K562 (cell line): ENCODE data around the gene WNT6. TPM values are rescaled to one million over a fixed set of nuclear protein-coding genes. Genes with fewer than 3 reads are reported as not detected.

Source experiments
- ATAC-seq: fragments of 200-7000 bp; cut with Tn5 transposase; 3 replicates; pipeline ENCODE4 v1.9.1; 2020; ENCODE audit warnings: moderate library complexity
- BruUV-seq: library from RNA; stranded (reverse); fragments of 400-500 nt; replicated peaks from 2 replicates; lab custom pipeline; 2021; lab: Mats Ljungman, UMichigan
- CTCF ChIA-PET: fragments of 300-600 bp; formaldehyde crosslinking; extraction: SDS; loops from one replicate; lab custom pipeline; 2021; ENCODE audit warnings: low intra/inter-chr PET ratio; lab: Yijun Ruan, JAX
- POLR2A ChIA-PET: fragments of 300-600, 350-650 bp; sonication (Branson Sonifier 250); formaldehyde crosslinking; extraction: SDS; loops from one replicate; lab custom pipeline; 2021; ENCODE audit warnings: antibody characterized with exemption, inconsistent platforms; lab: Yijun Ruan, JAX
- DNase-seq, 4 experiments: peaks; one replicate each; pipeline versions ENCODE4 v3.0.0 to v3.0.0-alpha.2; 2011 to 2018; ENCODE audit warnings: low spot score in 3 of 4, mixed read lengths in 3 of 4; ENCODE audit errors: extremely low read depth in 1 of 4
- FAIRE-seq: peaks from 2 replicates; lab custom pipeline; 2011; peaks lifted over from hg19 to GRCh38; lab: Jason Lieb, UNC
- H2AFZ ChIP-seq: 2 replicates; pipeline ENCODE4 v1.6.0; 2011; ENCODE audit warnings: low read depth, low read length, control low read depth, inconsistent platforms
- H3K27ac ChIP-seq: fragments of 200-600 bp; 3 replicates; pipeline ENCODE4 v1.8.0; 2011; ENCODE audit warnings: low read depth, mild to moderate bottlenecking, control low read depth, inconsistent platforms, low read length, moderate library complexity, mixed read lengths; ENCODE audit errors: extremely low read depth
- H3K27me3 ChIP-seq, 2 experiments: fragments of 300-600 bp in 1 of 2; 2 replicates in 1 of 2; 3 replicates in 1 of 2; pipeline versions ENCODE4 v1.6.0 to v1.8.0; 2011; ENCODE audit warnings: inconsistent platforms in 2 of 2, low read length in 2 of 2, mild to moderate bottlenecking in 1 of 2, mixed read lengths in 1 of 2, moderate library complexity in 1 of 2; ENCODE audit not compliant: control insufficient read depth in 2 of 2, insufficient read depth in 2 of 2
- H3K36me3 ChIP-seq: fragments of 300-600 bp; 3 replicates; pipeline ENCODE4 v1.8.0; 2011; ENCODE audit warnings: mild to moderate bottlenecking, low read length, inconsistent platforms; ENCODE audit not compliant: control insufficient read depth, insufficient read depth
- H3K4me1 ChIP-seq, 2 experiments: fragments of 200-600 bp in 1 of 2; replicated peaks in 1 of 2; 2 replicates in 1 of 2; 3 replicates in 1 of 2; pipeline versions ENCODE4 v1.5.1 to v1.8.0; 2011; ENCODE audit warnings: inconsistent platforms in 2 of 2, low read length in 2 of 2, mild to moderate bottlenecking in 1 of 2, mixed read lengths in 1 of 2, moderate library complexity in 1 of 2; ENCODE audit not compliant: control insufficient read depth in 2 of 2, insufficient read depth in 2 of 2
- H3K4me2 ChIP-seq: 2 replicates; pipeline ENCODE4 v1.6.1; 2011; ENCODE audit warnings: low read length, control low read depth, inconsistent platforms, mixed read lengths; ENCODE audit not compliant: insufficient read depth
- H3K4me3 ChIP-seq: fragments of 200-600 bp; sonication (generic), shearing (Covaris generic); 2 replicates; pipeline ENCODE4 v1.5.1; 2016; ENCODE audit warnings: control low read depth, inconsistent platforms
- H3K79me2 ChIP-seq: fragments of 200-600 bp; 3 replicates; pipeline ENCODE4 v1.8.0; 2011; ENCODE audit warnings: low read length, inconsistent platforms; ENCODE audit not compliant: control insufficient read depth, insufficient read depth
- H3K9ac ChIP-seq, 2 experiments: 2 replicates each; pipeline versions ENCODE4 v1.6.0 to v1.6.1; 2011; ENCODE audit warnings: low read depth in 2 of 2, low read length in 2 of 2, control low read depth in 1 of 2, inconsistent platforms in 1 of 2, mild to moderate bottlenecking in 1 of 2, mixed read lengths in 1 of 2; ENCODE audit not compliant: insufficient read depth in 1 of 2
- H3K9me1 ChIP-seq: one replicate; pipeline ENCODE4 v1.6.0; 2011; ENCODE audit warnings: inconsistent platforms, mild to moderate bottlenecking, low read length, moderate library complexity; ENCODE audit not compliant: control insufficient read depth, insufficient read depth
- H3K9me3 ChIP-seq: replicated peaks from 2 replicates; pipeline ENCODE4 v1.5.1; 2011; ENCODE audit warnings: low read depth, low read length, inconsistent platforms; ENCODE audit not compliant: control insufficient read depth, insufficient read depth
- H4K20me1 ChIP-seq: replicated peaks from 2 replicates; pipeline ENCODE4 v1.6.1; 2011; ENCODE audit warnings: low read length, inconsistent platforms, mixed read lengths; ENCODE audit not compliant: control insufficient read depth, insufficient read depth
- BACH1 ChIP-seq: fragments of 200-800 bp; sonication (Bioruptor generic); IDR thresholded peaks from 2 replicates; pipeline ENCODE4 v1.6.1; 2016; ENCODE audit warnings: missing genetic modification characterization, missing compliant biosample characterization
- E2F3 ChIP-seq: fragments of 250-450 bp; sonication (Bioruptor Pico); IDR thresholded peaks from 2 replicates; pipeline ENCODE4 v1.4.0; 2020; ENCODE audit warnings: mild to moderate bottlenecking
- ETV1 ChIP-seq: fragments of 450-650 bp; conservative IDR thresholded peaks from 2 replicates; pipeline ENCODE4 v1.6.1; 2016; ENCODE audit warnings: missing genetic modification characterization, control low read depth, low read depth, missing compliant biosample characterization
- HCFC1 ChIP-seq: IDR thresholded peaks from 2 replicates; pipeline ENCODE4 v1.6.1; 2012; ENCODE audit warnings: low read depth, low read length, improper control_type of control experiment
- HSF4 ChIP-seq: fragments of 250-450 bp; sonication (Bioruptor Pico); IDR thresholded peaks from 2 replicates; pipeline ENCODE4 v2.1.2; 2022; ENCODE audit warnings: mild to moderate bottlenecking, moderate library complexity, borderline replicate concordance
- NFIC ChIP-seq: fragments of 450-650 bp; IDR thresholded peaks from 2 replicates; pipeline ENCODE4 v1.6.1; 2017; ENCODE audit warnings: mild to moderate bottlenecking, inconsistent platforms
- PCBP2 ChIP-seq: fragments of 200-400 bp; formaldehyde crosslinking; IDR thresholded peaks from 2 replicates; pipeline ENCODE4 v1.6.1; 2018; ENCODE audit warnings: low read length, low read depth, mild to moderate bottlenecking, moderate library complexity; ENCODE audit not compliant: poor library complexity, severe bottlenecking
- RUNX1 ChIP-seq: sonication (generic); IDR thresholded peaks from 2 replicates; pipeline ENCODE4 v1.6.1; 2016; ENCODE audit warnings: antibody characterized with exemption, low read depth
- SRSF7 ChIP-seq: fragments of 200-400 bp; formaldehyde crosslinking; optimal IDR thresholded peaks from 2 replicates; pipeline ENCODE3; 2017; ENCODE audit warnings: mild to moderate bottlenecking, low read depth, low read length
- TAF9B ChIP-seq: fragments of 450-650 bp; IDR thresholded peaks from 2 replicates; pipeline ENCODE4 v1.6.1; 2018; ENCODE audit warnings: mild to moderate bottlenecking; ENCODE audit not compliant: partially characterized antibody
- U2AF1 ChIP-seq: fragments of 200-400 bp; formaldehyde crosslinking; optimal IDR thresholded peaks from 2 replicates; pipeline ENCODE3; 2017; ENCODE audit warnings: mild to moderate bottlenecking, low read depth, low read length, moderate library complexity
- ZBTB1 ChIP-seq: sonication (generic); formaldehyde crosslinking; IDR thresholded peaks from 2 replicates; pipeline ENCODE4 v1.8.1; 2023; ENCODE audit warnings: missing genetic modification reagents, low read depth, mild to moderate bottlenecking, borderline replicate concordance
- ZNF282 ChIP-seq: sonication (generic); formaldehyde crosslinking; IDR thresholded peaks from 2 replicates; pipeline ENCODE4 v1.8.1; 2023; ENCODE audit warnings: missing genetic modification reagents
- ZNF311 ChIP-seq: fragments of 250-450 bp; sonication (Bioruptor Pico); IDR thresholded peaks from 2 replicates; pipeline ENCODE4 v1.4.0; 2020; ENCODE audit warnings: mild to moderate bottlenecking, moderate library complexity
- ZNF57 ChIP-seq: fragments of 450-650 bp; formaldehyde crosslinking; IDR thresholded peaks from 2 replicates; pipeline ENCODE4 v1.4.0; 2020; ENCODE audit warnings: mild to moderate bottlenecking, moderate library complexity
- WGBS: fragments of 100-300 bp; shearing (Covaris generic); methylation state at CpG from one replicate; pipeline ENCODE4 v1.1.6; 2016; ENCODE audit warnings: low coverage, mixed read lengths; ENCODE audit not compliant: insufficient coverage; ENCODE audit errors: missing lambda C conversion rate; 5-methylcytosine and 5-hydroxymethylcytosine counted together
- in situ Hi-C: fragments of 300-500 bp; cut with MboI; formaldehyde crosslinking; loops from 4 replicates; pipeline ENCODE4 v1.15.0; 2018; ENCODE audit warnings: inconsistent platforms, mixed read lengths
- intact Hi-C: fragments of 100-400 bp; cut with micrococcal nuclease; formaldehyde crosslinking; loops from 2 replicates; pipeline ENCODE4 v1.14.2; 2022
- polyA plus RNA-seq, 8 experiments: library from polyadenylated mRNA; depleted of rRNA in 4 of 8; stranded (reverse) in 5 of 8; unstranded in 3 of 8; fragments of >200 nt; fragmentation: Nextera tagmentation in 2 of 8; fragmentation: Illumina TruSeq in 1 of 8; extraction: Ambion mirVana in 2 of 8; extraction: Trizol in 1 of 8; gene quantifications; 2 replicates each; pipeline versions ENCODE4 v1.2.1 to v1.2.3, GENCODE V29; 2011 to 2014; ENCODE audit warnings: inconsistent platforms in 1 of 8, missing spikeins in 1 of 8
- total RNA-seq, 7 experiments: library from RNA; depleted of rRNA in 6 of 7; stranded (reverse); fragments of >200 nt in 6 of 7; fragmentation: Illumina TruSeq in 2 of 7; extraction: Trizol in 2 of 7; gene quantifications; 2 replicates each; pipeline versions ENCODE4 v1.2.1 to v1.2.3, GENCODE V29; 2011 to 2021; ENCODE audit warnings: low replicate concordance in 1 of 7
- TF ChIP-seq, protein P1 (sequence below): fragments of 450-650 bp; IDR thresholded peaks from 2 replicates; pipeline ENCODE4 v1.6.1; 2016; ENCODE audit warnings: mild to moderate bottlenecking
- TF ChIP-seq, protein P2 (sequence below): fragments of 250-450 bp; sonication (Bioruptor Pico); IDR thresholded peaks from 2 replicates; pipeline ENCODE4 v1.8.0; 2021; ENCODE audit warnings: moderate library complexity, mild to moderate bottlenecking, inconsistent platforms
- TF ChIP-seq, protein P3 (sequence below): fragments of 250-450 bp; sonication (Bioruptor Pico); IDR thresholded peaks from 2 replicates; pipeline ENCODE4 v1.8.0; 2021; ENCODE audit warnings: borderline replicate concordance, mild to moderate bottlenecking, moderate library complexity; ENCODE audit not compliant: poor library complexity, severe bottlenecking

Gene WNT6
- total and polyA plus RNA-seq, 9 of the 15 experiments (the other 6 are each of a cell fraction or from before 2014, with no cell fraction given), result not detected

DNA sequence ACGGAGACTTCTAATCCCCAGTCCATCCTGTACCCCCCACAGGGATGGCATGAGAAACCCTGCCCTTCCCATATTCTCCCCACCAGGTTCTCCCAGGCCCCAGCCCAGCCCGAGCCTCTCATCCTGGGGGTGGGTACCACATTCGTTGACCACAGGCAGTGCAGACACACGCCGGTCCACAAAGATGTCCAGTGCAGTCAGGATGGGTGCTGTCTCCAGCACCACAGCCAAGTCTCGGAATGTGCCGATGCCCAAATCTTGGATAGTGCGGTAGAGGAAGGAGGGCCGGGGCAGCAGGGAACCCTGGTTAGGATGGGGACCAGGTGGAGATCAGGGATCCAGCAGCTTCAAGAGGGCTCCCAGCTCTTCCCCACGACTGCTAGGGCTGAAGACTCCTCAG, 32.8 kb upstream of the WNT6 start:
- 10% methylated on average over 2 of the region's 10 CpGs for WGBS
- POLR2A ChIA-PET, result interaction anchor here (0.6 kb wide), 1 partner anchor 1371 kb away, joined by 3 read pairs; no protein-coding TSS in a partner anchor
- FAIRE-seq, result no peak

More for the DNA sequence above, 32.8 kb upstream of the WNT6 start:
- no peak for DNase-seq
- intact Hi-C loops (no loop called here), in situ Hi-C loops (no loop called here)
- no TSS peak for BruUV-seq
- Histone ChIP-seq H3K4me1 (peaks cover 0 to 10% of the 10 kb centered on the region in 2 experiments; a peak in 1 of 5 replicates), H3K27ac (no peak overlapping the region), H3K9me3 (no peaks in the 10 kb centered on the region), H3K36me3 (no peaks in the 10 kb centered on the region), H3K4me2 (no peak overlapping the region), H4K20me1 (no peaks in the 10 kb centered on the region; the same call in 1 of the 2 replicates), H3K9me1 (no peaks in the 10 kb centered on the region), H3K27me3 (peaks cover 5 to 70% of the 10 kb centered on the region in 2 experiments; a peak in 4 of 5 replicates), H3K79me2 (no peaks in the 10 kb centered on the region), H3K4me3 (no peak overlapping the region), H3K9ac (no peak overlapping the region), H2AFZ (no peak overlapping the region)
- TF ChIP-seq HSF4 (no peak), U2AF1 (no peak), ZNF282 (CRISPR knock-in tag) (no peak), ZNF57 (CRISPR knock-in tag) (no peak), E2F3 (CRISPR knock-in tag) (no peak), RUNX1 (no peak), ZBTB1 (CRISPR knock-in tag) (no peak), ETV1 (tag) (no peak), TAF9B (no peak), NFIC (no peak), ZNF311 (CRISPR knock-in tag) (no peak), PCBP2 (no peak), HCFC1 (no peak), SRSF7 (no peak), BACH1 (tag) (no peak)
- TF ChIP-seq, protein P1, sequence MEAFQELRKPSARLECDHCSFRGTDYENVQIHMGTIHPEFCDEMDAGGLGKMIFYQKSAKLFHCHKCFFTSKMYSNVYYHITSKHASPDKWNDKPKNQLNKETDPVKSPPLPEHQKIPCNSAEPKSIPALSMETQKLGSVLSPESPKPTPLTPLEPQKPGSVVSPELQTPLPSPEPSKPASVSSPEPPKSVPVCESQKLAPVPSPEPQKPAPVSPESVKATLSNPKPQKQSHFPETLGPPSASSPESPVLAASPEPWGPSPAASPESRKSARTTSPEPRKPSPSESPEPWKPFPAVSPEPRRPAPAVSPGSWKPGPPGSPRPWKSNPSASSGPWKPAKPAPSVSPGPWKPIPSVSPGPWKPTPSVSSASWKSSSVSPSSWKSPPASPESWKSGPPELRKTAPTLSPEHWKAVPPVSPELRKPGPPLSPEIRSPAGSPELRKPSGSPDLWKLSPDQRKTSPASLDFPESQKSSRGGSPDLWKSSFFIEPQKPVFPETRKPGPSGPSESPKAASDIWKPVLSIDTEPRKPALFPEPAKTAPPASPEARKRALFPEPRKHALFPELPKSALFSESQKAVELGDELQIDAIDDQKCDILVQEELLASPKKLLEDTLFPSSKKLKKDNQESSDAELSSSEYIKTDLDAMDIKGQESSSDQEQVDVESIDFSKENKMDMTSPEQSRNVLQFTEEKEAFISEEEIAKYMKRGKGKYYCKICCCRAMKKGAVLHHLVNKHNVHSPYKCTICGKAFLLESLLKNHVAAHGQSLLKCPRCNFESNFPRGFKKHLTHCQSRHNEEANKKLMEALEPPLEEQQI, result no peak
- TF ChIP-seq, protein P2, sequence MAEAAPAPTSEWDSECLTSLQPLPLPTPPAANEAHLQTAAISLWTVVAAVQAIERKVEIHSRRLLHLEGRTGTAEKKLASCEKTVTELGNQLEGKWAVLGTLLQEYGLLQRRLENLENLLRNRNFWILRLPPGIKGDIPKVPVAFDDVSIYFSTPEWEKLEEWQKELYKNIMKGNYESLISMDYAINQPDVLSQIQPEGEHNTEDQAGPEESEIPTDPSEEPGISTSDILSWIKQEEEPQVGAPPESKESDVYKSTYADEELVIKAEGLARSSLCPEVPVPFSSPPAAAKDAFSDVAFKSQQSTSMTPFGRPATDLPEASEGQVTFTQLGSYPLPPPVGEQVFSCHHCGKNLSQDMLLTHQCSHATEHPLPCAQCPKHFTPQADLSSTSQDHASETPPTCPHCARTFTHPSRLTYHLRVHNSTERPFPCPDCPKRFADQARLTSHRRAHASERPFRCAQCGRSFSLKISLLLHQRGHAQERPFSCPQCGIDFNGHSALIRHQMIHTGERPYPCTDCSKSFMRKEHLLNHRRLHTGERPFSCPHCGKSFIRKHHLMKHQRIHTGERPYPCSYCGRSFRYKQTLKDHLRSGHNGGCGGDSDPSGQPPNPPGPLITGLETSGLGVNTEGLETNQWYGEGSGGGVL (CRISPR knock-in tag), result no peak
- TF ChIP-seq, protein P3, sequence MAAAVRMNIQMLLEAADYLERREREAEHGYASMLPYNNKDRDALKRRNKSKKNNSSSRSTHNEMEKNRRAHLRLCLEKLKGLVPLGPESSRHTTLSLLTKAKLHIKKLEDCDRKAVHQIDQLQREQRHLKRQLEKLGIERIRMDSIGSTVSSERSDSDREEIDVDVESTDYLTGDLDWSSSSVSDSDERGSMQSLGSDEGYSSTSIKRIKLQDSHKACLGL (CRISPR knock-in tag), result no peak
- no peak for ATAC-seq
- CTCF ChIA-PET, result interaction anchor here (0.6 kb wide), 1 partner anchor 121 kb away, joined by 6 read pairs; no protein-coding TSS in a partner anchor
